HEK293 (cell line): Measurements from ENCODE around the gene SLC22A13.

Experiments
- CTCF ChIA-PET: fragments of 350-600 bp; formaldehyde crosslinking; extraction: SDS; loops from one replicate; lab custom pipeline; 2021; ENCODE audit warnings: antibody characterized with exemption; lab: Yijun Ruan, JAX
- POLR2A ChIA-PET: fragments of 300-600 bp; formaldehyde crosslinking; extraction: SDS; loops from one replicate; lab custom pipeline; 2020; ENCODE audit warnings: antibody characterized with exemption, inconsistent platforms; lab: Yijun Ruan, JAX
- H3K27ac ChIP-seq: fragments of 200-500 bp; sonication (Bioruptor generic); 2 replicates; pipeline ENCODE4 v1.5.1; 2014; ENCODE audit warnings: low read depth, low read length, control low read depth, inconsistent platforms; ENCODE audit errors: extremely low read depth
- H3K36me3 ChIP-seq, 2 experiments: fragments of 200-500 bp in 1 of 2; sonication (Bioruptor generic) in 1 of 2; 1 replicate in 1 of 2; 2 replicates in 1 of 2; pipeline ENCODE4 v1.5.1; 2014 to 2017; ENCODE audit warnings: inconsistent platforms in 2 of 2, low read length in 2 of 2; ENCODE audit not compliant: control insufficient read depth in 2 of 2, insufficient read depth in 1 of 2
- H3K4me1 ChIP-seq: fragments of 200-500 bp; sonication (Bioruptor generic); 2 replicates; pipeline ENCODE4 v1.5.1; 2014; ENCODE audit warnings: mild to moderate bottlenecking, low read length, inconsistent platforms; ENCODE audit not compliant: control insufficient read depth, insufficient read depth
- H3K4me3 ChIP-seq: 2 replicates; pipeline ENCODE4 v1.5.1; 2011; ENCODE audit warnings: low read depth, mild to moderate bottlenecking, control low read depth, low read length, moderate library complexity
- H3K9me3 ChIP-seq: fragments of 200-500 bp; sonication (Bioruptor generic); 2 replicates; pipeline ENCODE4 v1.5.1; 2014; ENCODE audit warnings: low read depth, low read length, inconsistent platforms; ENCODE audit not compliant: control insufficient read depth, insufficient read depth
- GLIS1 ChIP-seq: fragments of 450-650 bp; formaldehyde crosslinking; IDR thresholded peaks from 2 replicates; pipeline ENCODE4 v1.5.1; 2016; ENCODE audit warnings: missing biosample characterization, missing genetic modification characterization
- GLIS2 ChIP-seq: fragments of 450-650 bp; formaldehyde crosslinking; IDR thresholded peaks from 2 replicates; pipeline ENCODE4 v1.5.1; 2016; ENCODE audit warnings: missing biosample characterization, missing genetic modification characterization
- HOXC10 ChIP-seq: sonication (generic); formaldehyde crosslinking; IDR thresholded peaks from 2 replicates; pipeline ENCODE4 v1.8.1; 2023; ENCODE audit warnings: mild to moderate bottlenecking, missing genetic modification reagents
- KLF1 ChIP-seq: fragments of 450-650 bp; formaldehyde crosslinking; IDR thresholded peaks from 2 replicates; pipeline ENCODE4 v1.5.1; 2016; ENCODE audit warnings: missing biosample characterization, missing genetic modification characterization
- KLF10 ChIP-seq: fragments of 450-650 bp; IDR thresholded peaks from 2 replicates; pipeline ENCODE4 v1.5.1; 2018; ENCODE audit warnings: missing biosample characterization, mild to moderate bottlenecking, missing genetic modification characterization
- KLF7 ChIP-seq: fragments of 450-650 bp; formaldehyde crosslinking; IDR thresholded peaks from 2 replicates; pipeline ENCODE4 v1.5.1; 2016; ENCODE audit warnings: missing biosample characterization, missing genetic modification characterization, borderline replicate concordance
- OSR2 ChIP-seq: fragments of 450-650 bp; formaldehyde crosslinking; IDR thresholded peaks from 2 replicates; pipeline ENCODE4 v1.5.1; 2016; ENCODE audit warnings: missing biosample characterization, missing genetic modification characterization
- PRDM6 ChIP-seq: fragments of 450-650 bp; formaldehyde crosslinking; IDR thresholded peaks from 2 replicates; pipeline ENCODE4 v1.5.1; 2017; ENCODE audit warnings: missing biosample characterization, missing genetic modification characterization
- SETDB1 ChIP-seq: IDR thresholded peaks from one replicate; pipeline ENCODE4 v1.6.1; 2017; ENCODE audit warnings: mild to moderate bottlenecking, low read length, moderate library complexity, mixed read lengths; ENCODE audit not compliant: insufficient read length
- YY1 ChIP-seq: fragments of 450-650 bp; formaldehyde crosslinking; IDR thresholded peaks from 2 replicates; pipeline ENCODE4 v1.5.1; 2018; ENCODE audit warnings: missing biosample characterization, missing genetic modification characterization
- ZBTB21 ChIP-seq: fragments of 450-650 bp; formaldehyde crosslinking; IDR thresholded peaks from 2 replicates; pipeline ENCODE4 v1.5.1; 2017; ENCODE audit warnings: missing biosample characterization, missing genetic modification characterization
- ZFP3 ChIP-seq: fragments of 450-650 bp; formaldehyde crosslinking; IDR thresholded peaks from 2 replicates; pipeline ENCODE4 v1.5.1; 2016; ENCODE audit warnings: low read depth, missing biosample characterization, missing genetic modification characterization
- ZFP37 ChIP-seq: fragments of 450-650 bp; formaldehyde crosslinking; IDR thresholded peaks from 2 replicates; pipeline ENCODE4 v1.5.1; 2016; ENCODE audit warnings: missing biosample characterization, missing genetic modification characterization
- ZIC2 ChIP-seq: fragments of 450-650 bp; formaldehyde crosslinking; IDR thresholded peaks from 2 replicates; pipeline ENCODE4 v1.5.1; 2016; ENCODE audit warnings: missing biosample characterization, missing genetic modification characterization
- ZNF221 ChIP-seq: fragments of 450-650 bp; formaldehyde crosslinking; IDR thresholded peaks from 2 replicates; pipeline ENCODE4 v1.5.1; 2017; ENCODE audit warnings: missing biosample characterization, missing genetic modification characterization, borderline replicate concordance
- ZNF366 ChIP-seq: fragments of 450-650 bp; formaldehyde crosslinking; conservative IDR thresholded peaks from 2 replicates; pipeline ENCODE4 v1.5.1; 2016; ENCODE audit warnings: missing biosample characterization, missing genetic modification characterization
- ZNF48 ChIP-seq: fragments of 450-650 bp; formaldehyde crosslinking; IDR thresholded peaks from 2 replicates; pipeline ENCODE4 v1.5.1; 2016; ENCODE audit warnings: missing biosample characterization, missing genetic modification characterization
- ZNF513 ChIP-seq: fragments of 450-650 bp; IDR thresholded peaks from 2 replicates; pipeline ENCODE4 v1.5.1; 2018; ENCODE audit warnings: missing biosample characterization, missing genetic modification characterization
- ZNF571 ChIP-seq: fragments of 450-650 bp; formaldehyde crosslinking; IDR thresholded peaks from 2 replicates; pipeline ENCODE4 v1.5.0; 2017; ENCODE audit warnings: missing biosample characterization, missing genetic modification characterization
- ZNF600 ChIP-seq: fragments of 450-650 bp; formaldehyde crosslinking; IDR thresholded peaks from 2 replicates; pipeline ENCODE4 v1.5.1; 2016; ENCODE audit warnings: missing biosample characterization, missing genetic modification characterization
- ZNF654 ChIP-seq: fragments of 450-650 bp; formaldehyde crosslinking; IDR thresholded peaks from 2 replicates; pipeline ENCODE4 v1.5.1; 2016; ENCODE audit warnings: low read depth, missing biosample characterization, missing genetic modification characterization
- ZNF660 ChIP-seq: fragments of 450-650 bp; IDR thresholded peaks from 2 replicates; pipeline ENCODE4 v1.5.1; 2018; ENCODE audit warnings: missing biosample characterization, mild to moderate bottlenecking, missing genetic modification characterization
- TF ChIP-seq, protein P1 (sequence below): IDR thresholded peaks from 2 replicates; pipeline ENCODE4 v1.6.1; 2011; ENCODE audit warnings: mild to moderate bottlenecking, low read depth, low read length, borderline replicate concordance

SLC22A13 gene

GRCh38 chr3:38247366-38248035, 18.1 kb upstream of the SLC22A13 start:
- H3K4me1 ChIP-seq: no peaks in the 10 kb centered on the region
- no peak for TF ChIP-seq ZNF660
- TF ChIP-seq KLF10 (tag by site-specific recombination): no peak
- TF ChIP-seq GLIS2: no peak
- no peak for TF ChIP-seq OSR2 (tag by site-specific recombination)
- no peak for TF ChIP-seq SETDB1
- TF ChIP-seq ZNF513 (tag by site-specific recombination): no peak
- TF ChIP-seq ZNF600 (tag by site-specific recombination): peak; percentile 52; the same call in 1 of the 2 replicates
- TF ChIP-seq GLIS1: peak; percentile 28; the same call in 1 of the 2 replicates
- TF ChIP-seq KLF7 (tag by site-specific recombination): no peak
- no peak for TF ChIP-seq ZNF221 (tag by site-specific recombination)
- no peak for TF ChIP-seq ZNF571 (tag by site-specific recombination)
- no peak for TF ChIP-seq HOXC10
- TF ChIP-seq, protein P1, sequence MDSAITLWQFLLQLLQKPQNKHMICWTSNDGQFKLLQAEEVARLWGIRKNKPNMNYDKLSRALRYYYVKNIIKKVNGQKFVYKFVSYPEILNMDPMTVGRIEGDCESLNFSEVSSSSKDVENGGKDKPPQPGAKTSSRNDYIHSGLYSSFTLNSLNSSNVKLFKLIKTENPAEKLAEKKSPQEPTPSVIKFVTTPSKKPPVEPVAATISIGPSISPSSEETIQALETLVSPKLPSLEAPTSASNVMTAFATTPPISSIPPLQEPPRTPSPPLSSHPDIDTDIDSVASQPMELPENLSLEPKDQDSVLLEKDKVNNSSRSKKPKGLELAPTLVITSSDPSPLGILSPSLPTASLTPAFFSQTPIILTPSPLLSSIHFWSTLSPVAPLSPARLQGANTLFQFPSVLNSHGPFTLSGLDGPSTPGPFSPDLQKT: no peak
- TF ChIP-seq ZNF366 (tag by site-specific recombination): peak; percentile 25; the same call in 1 of the 2 replicates
- TF ChIP-seq ZNF654: peak; percentile 16; the same call in 1 of the 2 replicates
- TF ChIP-seq ZIC2: peak; percentile 28
- no peak for TF ChIP-seq ZNF48 (tag by site-specific recombination)
- TF ChIP-seq PRDM6 (tag by site-specific recombination): peak; percentile 10; the same call in 1 of the 2 replicates
- no peak for TF ChIP-seq YY1 (tag by site-specific recombination)
- no peak for TF ChIP-seq ZFP3 (tag by site-specific recombination)
- TF ChIP-seq ZBTB21 (tag by site-specific recombination): no peak
- TF ChIP-seq, all 188 proteins: peak for 6
- Histone ChIP-seq H3K9me3 (no peaks in the 10 kb centered on the region), H3K4me3 (no peak overlapping the region), H3K36me3 (peaks cover 0 to 67% of the 10 kb centered on the region in 2 experiments; a peak in 1 of 3 replicates), H3K27ac (no peak overlapping the region)
- CTCF ChIA-PET: interaction anchor here (0.6 to 2.5 kb wide), 5 partner anchors 11 to 370 kb away, joined by 3 to 11 read pairs (median 4); no protein-coding TSS in a partner anchor
- POLR2A ChIA-PET: interaction anchor here (0.6 to 1.1 kb wide), 2 partner anchors 83 to 110 kb away, joined by 3 to 4 read pairs; partner anchors contain the start of genes ACAA1 and OXSR1

- no peaks in the 10 kb centered on the region for H3K9me3 ChIP-seq
- CTCF ChIA-PET: no interaction called here
- H3K4me1 ChIP-seq: no peaks in the 10 kb centered on the region
- no peak overlapping the region for H3K4me3 ChIP-seq
- no peak overlapping the region for H3K27ac ChIP-seq
- no peak for TF ChIP-seq ZFP37 (tag by site-specific recombination)
- TF ChIP-seq GLIS2: no peak
- no peak for TF ChIP-seq KLF1 (tag by site-specific recombination)
- H3K36me3 ChIP-seq: peaks cover 0 to 90% of the 10 kb centered on the region in 2 experiments; a peak in 2 of 3 replicates
- POLR2A ChIA-PET: no interaction called here
Observed at GRCh38 chr3:38250198-38250597, 15.4 kb upstream of the SLC22A13 start.
